ENCODE measurements around the gene ELFN1.

The ELFN1 gene

DNA sequence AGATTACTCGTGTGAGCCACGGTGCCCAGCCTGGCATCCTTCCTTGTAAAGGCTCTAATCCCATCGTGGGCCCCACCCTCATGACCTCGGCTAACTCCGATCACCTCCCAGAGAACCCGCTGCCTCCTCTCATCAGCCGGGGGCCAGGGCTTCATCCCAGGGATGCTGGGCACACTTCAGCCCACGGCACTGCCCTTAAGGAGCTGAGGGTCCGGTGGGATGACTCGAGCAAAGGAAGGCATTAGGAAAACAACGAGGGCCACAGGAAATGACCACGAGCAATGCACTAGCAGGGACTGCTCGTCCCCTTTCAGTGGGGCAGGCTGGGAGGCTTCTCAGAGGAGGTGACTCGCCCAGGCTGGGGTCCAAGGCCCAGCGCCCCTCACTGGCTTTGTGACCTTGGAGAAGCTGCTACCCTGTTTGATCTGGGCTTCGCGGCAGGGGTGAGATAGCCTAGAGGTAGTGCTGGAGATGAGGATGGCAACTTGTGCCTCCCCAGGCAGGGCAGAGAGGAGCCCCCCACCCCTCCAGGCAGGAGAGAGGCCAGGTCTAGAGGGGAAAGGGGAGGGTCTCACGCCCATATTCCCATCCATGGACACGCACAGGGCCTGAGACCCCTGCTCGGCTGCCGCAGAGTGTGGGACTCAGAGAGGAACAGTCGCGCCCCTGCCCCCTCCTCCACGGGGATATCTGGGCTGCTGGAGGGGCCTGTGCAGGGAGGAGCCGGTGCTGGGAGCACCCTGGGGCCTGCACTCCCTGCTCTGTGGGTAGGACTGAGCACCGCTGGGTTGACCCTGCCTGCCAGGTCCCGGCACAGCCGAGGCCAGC lies 26.8 kb downstream of the ELFN1 start:
- DNase-seq, result no peak

GRCh38 chr7:1697499-1698125 lies 27.5 kb downstream of the ELFN1 start:
- no peak for DNase-seq

DNA sequence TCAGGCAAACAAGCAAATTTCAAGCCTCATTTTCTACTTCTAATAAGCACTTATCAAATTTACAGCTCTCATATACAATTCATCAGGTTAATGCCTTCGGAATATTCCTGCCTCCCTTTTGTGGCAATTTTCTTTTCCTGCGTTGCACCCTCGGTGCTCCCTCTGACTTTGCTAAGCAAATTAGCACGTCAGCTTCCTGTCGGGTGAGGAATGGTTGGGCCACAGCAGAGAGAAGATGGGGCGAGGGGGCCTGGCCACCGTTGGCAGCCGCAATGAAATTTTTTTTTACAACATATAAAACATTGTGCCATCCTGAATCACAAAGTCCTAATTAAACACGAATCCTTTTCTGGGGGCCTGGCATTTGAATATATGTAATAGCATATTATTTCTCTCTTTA lies 28.1 kb downstream of the ELFN1 start:
- DNase-seq, result no peak

DNA sequence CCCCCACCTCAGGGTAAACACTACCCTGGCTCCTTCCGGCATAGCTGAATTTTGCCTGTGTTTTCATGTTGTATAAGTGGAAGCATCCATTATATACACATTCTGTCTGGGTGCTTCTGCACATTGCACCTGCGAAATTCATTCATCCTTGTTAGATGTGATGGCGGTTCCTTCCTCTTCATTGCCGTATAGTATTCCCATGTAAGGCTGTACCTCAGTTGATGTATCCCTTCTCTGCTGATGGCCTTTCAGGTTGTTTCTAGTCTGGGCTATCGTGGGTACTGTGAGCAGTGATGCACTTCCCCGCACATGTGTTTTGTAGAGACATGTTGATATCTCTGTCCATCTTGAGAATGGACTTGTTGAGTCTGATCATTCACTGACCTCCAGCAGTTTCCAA lies 28.9 kb downstream of the ELFN1 start:
- DNase-seq, result no peak

GRCh38 chr7:1700086-1700485 lies 30.0 kb downstream of the ELFN1 start:
- no peak for DNase-seq

GRCh38 chr7:1700536-1701333 lies 30.7 kb downstream of the ELFN1 start:
- DNase-seq, result no peak

DNA sequence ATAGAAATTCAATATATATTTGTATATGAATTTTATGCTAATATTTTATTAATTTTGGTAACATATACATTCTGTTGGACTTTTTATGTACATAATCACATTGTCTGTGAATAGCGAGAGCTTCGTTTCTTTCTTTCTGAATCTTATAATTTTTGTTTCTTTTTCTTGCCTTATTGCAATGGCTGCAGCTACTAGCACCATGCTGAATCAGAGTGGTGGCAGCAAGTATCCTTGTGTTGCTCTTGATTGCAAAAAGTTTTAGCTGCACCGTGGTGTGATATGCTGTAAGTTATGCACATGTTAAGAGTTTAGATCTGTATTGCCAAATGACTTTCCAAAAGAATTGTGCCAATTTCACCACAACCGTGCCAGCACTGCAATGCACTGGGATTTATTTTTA lies 32.6 kb downstream of the ELFN1 start:
- DNase-seq, result no peak

DNA sequence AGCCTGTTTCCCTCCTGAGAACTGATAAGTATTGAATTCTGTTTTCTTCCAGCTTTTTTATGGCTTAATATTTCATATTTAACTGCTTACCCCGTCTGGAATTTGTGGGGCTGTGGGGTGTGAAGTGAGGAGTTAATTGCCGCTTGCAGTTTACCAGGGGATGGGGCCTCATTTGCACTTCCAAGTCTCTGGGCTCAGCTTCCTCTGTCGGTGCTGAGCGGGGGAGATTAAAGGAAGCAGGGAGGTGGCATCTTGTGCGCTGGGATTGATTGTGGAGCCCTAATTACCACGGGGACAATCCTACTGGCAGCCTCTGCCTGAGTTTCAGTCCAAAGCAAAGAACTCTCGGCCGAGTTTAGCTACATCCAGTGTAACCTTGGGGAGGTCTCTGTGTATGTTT lies 33.4 kb downstream of the ELFN1 start:
- DNase-seq, result no peak

DNA sequence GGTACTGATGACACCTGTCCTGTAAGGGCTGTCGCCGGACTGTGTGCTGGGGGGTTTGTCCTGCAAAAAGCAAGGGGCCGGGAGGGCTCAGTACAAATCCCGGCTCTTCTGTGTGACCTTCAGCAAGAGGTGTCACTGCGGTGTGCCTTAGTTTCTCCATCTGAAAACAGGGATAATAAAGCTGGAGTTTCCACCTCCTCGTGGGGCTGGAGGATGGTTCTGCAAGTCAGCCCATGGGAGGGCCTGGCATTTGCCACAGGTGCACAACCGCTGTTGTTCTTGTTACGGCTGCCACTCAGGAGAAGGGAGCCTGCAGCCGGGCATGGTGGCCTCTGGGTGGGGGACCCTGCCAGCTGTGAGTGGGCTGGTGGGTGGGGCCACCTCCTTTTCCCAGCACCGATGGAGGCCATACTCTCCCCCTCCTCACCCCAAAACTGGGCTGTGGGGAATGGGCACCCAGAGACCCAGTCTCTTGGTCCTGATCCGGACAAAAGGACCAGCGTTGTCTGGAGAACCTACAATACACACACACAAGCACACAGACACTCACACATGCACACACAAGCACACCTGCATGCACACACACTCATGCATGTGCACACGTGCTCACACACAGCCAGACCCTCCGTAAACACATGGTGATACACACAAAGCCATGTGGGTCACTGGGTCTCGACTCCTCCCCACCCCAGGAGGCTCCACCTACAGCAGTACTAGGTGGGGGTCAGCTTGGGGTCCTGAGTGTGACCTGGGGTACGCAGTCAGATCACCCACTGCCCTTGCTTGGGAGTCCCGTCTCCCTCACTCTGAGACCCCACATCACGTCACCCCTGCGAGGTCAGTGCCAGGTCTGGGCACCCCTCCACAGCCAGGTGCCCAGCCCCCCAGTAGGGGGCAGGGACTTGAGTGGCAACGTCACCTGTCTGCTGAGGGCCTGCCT lies 34.1 kb downstream of the ELFN1 start:
- DNase-seq, result no peak

GRCh38 chr7:1704811-1705738 lies 35.0 kb downstream of the ELFN1 start:
- no peak for DNase-seq

- DNase-seq, result no peak
Measured at GRCh38 chr7:1705856-1706255, 35.8 kb downstream of the ELFN1 start.

DNA sequence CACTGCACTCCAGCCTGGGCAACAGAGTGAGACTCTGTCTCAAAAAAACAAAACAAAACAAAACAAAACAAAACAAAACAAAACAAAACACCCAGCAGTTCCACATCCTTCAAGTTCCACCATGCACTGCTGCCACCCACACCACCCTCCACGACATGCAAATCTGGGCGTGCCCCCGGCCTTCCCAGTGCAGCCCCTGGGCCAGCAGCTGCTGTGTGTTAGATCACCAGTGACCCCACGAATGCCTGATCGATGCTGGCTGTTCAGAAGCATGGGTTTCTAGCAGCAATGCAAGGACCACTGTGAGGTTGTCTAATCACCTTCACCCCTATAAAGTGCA lies 36.3 kb downstream of the ELFN1 start:
- no peak for DNase-seq

DNA sequence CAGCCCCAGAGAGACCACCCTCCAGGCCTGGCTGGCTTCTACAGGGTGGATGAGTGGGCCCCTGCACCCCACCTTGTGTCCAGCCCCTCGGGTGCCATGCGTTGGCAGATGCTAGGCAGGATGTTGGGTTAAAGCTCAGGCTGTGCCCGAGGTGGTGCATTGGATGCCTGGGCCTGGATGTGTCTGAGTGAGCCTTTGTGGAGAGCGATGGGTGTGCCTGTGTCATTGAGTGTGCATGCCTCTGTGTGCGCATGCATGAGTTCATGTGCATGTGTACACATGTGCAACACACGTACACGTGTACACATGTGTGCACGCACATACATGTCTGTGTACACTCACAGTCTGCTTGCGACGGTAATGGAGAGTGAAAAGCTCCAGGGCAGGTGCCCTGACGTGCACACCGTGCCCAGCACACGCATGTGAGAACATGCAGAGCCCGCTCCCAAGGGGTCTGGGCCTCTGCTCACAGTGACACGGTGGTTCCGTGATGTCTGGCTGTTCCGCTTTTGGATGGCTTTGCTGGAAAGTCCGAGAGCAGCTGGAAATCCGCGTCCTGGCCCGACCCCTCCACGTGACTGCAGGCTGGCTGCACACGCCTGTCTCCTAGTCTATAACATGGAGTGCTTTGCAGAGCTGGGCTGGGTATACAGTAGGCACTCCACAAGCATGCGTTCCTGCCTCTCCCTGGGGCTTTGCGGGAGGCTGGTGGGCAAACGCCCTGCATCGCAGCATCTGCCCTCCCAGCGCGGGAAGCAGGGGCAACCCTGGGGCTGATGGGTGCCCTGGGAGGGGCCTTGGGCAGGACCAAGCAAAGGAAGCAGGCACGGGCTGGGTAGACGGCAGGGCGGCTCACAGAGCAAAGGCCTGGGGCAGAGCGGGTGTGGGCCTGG lies 36.9 kb downstream of the ELFN1 start:
- no peak for DNase-seq

GRCh38 chr7:1707756-1708595 lies 37.9 kb downstream of the ELFN1 start:
- DNase-seq, result no peak

- DNase-seq, result no peak
Measured at GRCh38 chr7:1708596-1709251, 38.6 kb downstream of the ELFN1 start.

- no peak for DNase-seq
Measured at GRCh38 chr7:1709281-1709680, 39.2 kb downstream of the ELFN1 start.

GRCh38 chr7:1709900-1710299 lies 39.8 kb downstream of the ELFN1 start:
- no peak for DNase-seq

- DNase-seq, result no peak
Measured at GRCh38 chr7:1710936-1711335, 40.9 kb downstream of the ELFN1 start.

DNA sequence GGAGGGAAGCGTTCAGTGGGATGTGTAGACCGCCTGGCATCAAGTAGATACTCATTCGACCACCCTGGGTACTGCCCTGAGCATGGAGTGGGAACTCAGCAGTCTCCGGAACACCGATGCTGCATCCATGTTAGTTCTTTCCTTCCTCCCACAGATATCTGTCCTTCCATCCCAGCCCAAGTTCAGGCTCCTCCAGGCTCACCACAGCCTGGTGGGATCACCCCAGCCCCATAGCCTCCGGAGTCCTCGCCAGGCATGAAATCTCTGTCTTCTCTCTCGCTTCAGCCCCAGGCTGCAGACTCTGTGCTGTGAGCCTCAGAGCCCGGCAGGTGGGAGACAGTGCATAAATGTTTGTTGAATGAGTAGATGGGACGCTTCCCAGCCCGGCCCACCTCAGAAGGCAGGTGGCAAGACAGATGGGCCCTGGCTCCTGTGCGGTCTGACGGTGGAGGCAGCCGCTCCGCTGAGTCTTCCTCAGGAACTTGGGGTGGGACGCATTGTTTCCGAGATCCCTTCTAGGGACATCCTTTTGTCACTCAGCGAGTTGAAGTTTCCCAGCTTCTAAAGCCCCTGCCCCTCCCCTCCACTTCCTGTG lies 42.9 kb downstream of the ELFN1 start:
- DNase-seq, result no peak

Measured in NCI-H2029 treated with DMSO at 0.1 percent for 48 hours (cell line).